ENCODE data around the gene CFAP46. TPM values are rescaled to one million over a fixed set of nuclear protein-coding genes. Genes with fewer than 3 reads are reported as not detected.

Gene CFAP46
- total and polyA plus RNA-seq, 2 of the 8 experiments (the other 6 are each of a cell fraction or from before 2014, with no cell fraction given), result 2.6 to 4.8 TPM

- Histone ChIP-seq H3K4me3 (ENCODE audit: extremely low read depth in 1 of 4, insufficient read depth in 2 of 4, low read depth in 3 of 4, low read length in 4 of 4) (no peak overlapping the region), H3K4ac (replicated peaks; ENCODE audit: insufficient read length, low read depth, low read length) (no peak overlapping the region), H2BK20ac (ENCODE audit: low read length) (no peak overlapping the region), H3K4me1 (replicated peaks in 1 of 4; ENCODE audit: control insufficient read depth in 3 of 4, insufficient read depth in 4 of 4, low read length in 3 of 4) (no peaks in the 10 kb centered on the region), H2AK5ac (ENCODE audit: low read depth, low read length) (no peak overlapping the region), H3K23ac (ENCODE audit: insufficient read length) (no peak overlapping the region), H2BK120ac (replicated peaks; ENCODE audit: low read depth, low read length) (no peak overlapping the region), H4K20me1 (replicated peaks in 1 of 2; ENCODE audit: control insufficient read depth in 1 of 2, insufficient read depth in 2 of 2, low read length in 2 of 2) (peaks cover 2 to 5% of the 10 kb centered on the region in 2 experiments), H2BK15ac (ENCODE audit: low read length) (no peak overlapping the region), H4K5ac (ENCODE audit: insufficient read length, low read depth, low read length) (no peak overlapping the region), H3K27ac (ENCODE audit: low read depth, low read length) (no peak overlapping the region), H3K18ac (ENCODE audit: extremely low read depth, low read length) (no peak overlapping the region), H2BK5ac (ENCODE audit: low read depth, low read length) (no peak overlapping the region), H3K23me2 (ENCODE audit: low read depth, low read length) (no peaks in the 10 kb centered on the region), H3K9ac (replicated peaks in 1 of 4; ENCODE audit: extremely low read depth in 1 of 4, low read depth in 3 of 4, low read length in 3 of 4) (no peak overlapping the region), H3K9me3 (ENCODE audit: insufficient read depth in 2 of 2, low read depth in 1 of 2, low read length in 1 of 2) (no peaks in the 10 kb centered on the region; a peak in 1 of 4 replicates), H3K56ac (replicated peaks; ENCODE audit: insufficient read length, low read depth, low read length) (no peak overlapping the region), H4K8ac (ENCODE audit: extremely low read depth, insufficient read depth, low read length) (no peak overlapping the region), H3K4me2 (ENCODE audit: insufficient read depth in 1 of 2, low read depth in 2 of 2, low read length in 2 of 2) (no peak overlapping the region), H2AFZ (ENCODE audit: low read length) (no peak overlapping the region), H3K27me3 (replicated peaks in 1 of 4; ENCODE audit: control insufficient read depth in 3 of 4, extremely low read depth in 1 of 4, insufficient read depth in 3 of 4, low read length in 3 of 4) (no peaks in the 10 kb centered on the region), H3K36me3 (ENCODE audit: control insufficient read depth in 2 of 4, insufficient read depth in 4 of 4, low read length in 3 of 4) (no peaks in the 10 kb centered on the region), H4K91ac (replicated peaks; ENCODE audit: insufficient read length, low read length) (no peak overlapping the region), H3K14ac (ENCODE audit: insufficient read length) (no peak overlapping the region), H3K79me1 (ENCODE audit: low read depth, low read length) (no peaks in the 10 kb centered on the region), H3K79me2 (ENCODE audit: control insufficient read depth in 1 of 2, insufficient read depth in 2 of 2, low read length in 2 of 2) (no peaks in the 10 kb centered on the region), H2BK12ac (ENCODE audit: low read depth, low read length) (no peak overlapping the region)
- no peak for FAIRE-seq
- TF ChIP-seq JUND (IDR thresholded peaks at IDR 0.05; ENCODE audit: low read length) (no peak), SIN3A (conservative IDR thresholded peaks at IDR 0.05 in 1 of 2, IDR thresholded peaks at IDR 0.05 in 1 of 2; ENCODE audit: low read depth in 1 of 2, low read length in 2 of 2) (no peak), TAF7 (optimal IDR thresholded peaks at IDR 0.05; ENCODE audit: borderline replicate concordance, low read depth, low read length) (no peak), EZH2 (IDR thresholded peaks at IDR 0.05; ENCODE audit: low read depth, low read length, severe bottlenecking) (no peak), RXRA (IDR thresholded peaks at IDR 0.05; ENCODE audit: insufficient read depth, low read depth, low read length) (no peak), NANOG (IDR thresholded peaks at IDR 0.05; ENCODE audit: insufficient read depth, low read depth, low read length, poor library complexity, severe bottlenecking) (no peak), SP1 (IDR thresholded peaks at IDR 0.05; ENCODE audit: low read depth, low read length) (no peak), CTBP2 (IDR thresholded peaks at IDR 0.05; ENCODE audit: borderline replicate concordance, insufficient read depth, insufficient read length, low read length) (no peak), CBX5 (IDR thresholded peaks at IDR 0.05; ENCODE audit: low read depth, low read length) (no peak)
- ChIA-PET CTCF (ENCODE audit: partially characterized antibody) (interaction anchor here (0.9 kb wide), 1 partner anchor 12 kb away, joined by 3 read pairs; no protein-coding TSS in a partner anchor), POLR2A (ENCODE audit: partially characterized antibody) (no interaction called here)
- WGBS, 2 experiments (ENCODE audit: extremely low coverage in 1 of 2, insufficient coverage in 1 of 2, insufficient read length in 1 of 2, insufficient replicate concordance in 2 of 2, low coverage in 1 of 2, low lambda C conversion rate in 2 of 2, missing lambda C conversion rate in 1 of 2), result 83% methylated on average over 11 of the region's 12 CpGs; no CpG with 5 or more reads in 1 of the 2 experiments
- no peak for DNase-seq (ENCODE audit: low read depth in 1 of 2, low spot score in 2 of 2)
Observed at GRCh38 chr10:132929480-132929879, 12.9 kb downstream of the CFAP46 start.
